Stimulated activated CD8-positive, alpha-beta memory T cell treated with anti-CD3 and anti-CD28 coated beads, Interleukin-7, amount 100 ng/mL, for 1 hour (primary cell): ENCODE measurements around the gene ACAA2.

ENCODE experiments used
- DNase-seq, 2 donors: peaks; one replicate each; pipeline ENCODE4 v3.0.0-alpha.2; 2020; ENCODE audit warnings: low read depth in 2 of 2

Gene ACAA2, protein sequence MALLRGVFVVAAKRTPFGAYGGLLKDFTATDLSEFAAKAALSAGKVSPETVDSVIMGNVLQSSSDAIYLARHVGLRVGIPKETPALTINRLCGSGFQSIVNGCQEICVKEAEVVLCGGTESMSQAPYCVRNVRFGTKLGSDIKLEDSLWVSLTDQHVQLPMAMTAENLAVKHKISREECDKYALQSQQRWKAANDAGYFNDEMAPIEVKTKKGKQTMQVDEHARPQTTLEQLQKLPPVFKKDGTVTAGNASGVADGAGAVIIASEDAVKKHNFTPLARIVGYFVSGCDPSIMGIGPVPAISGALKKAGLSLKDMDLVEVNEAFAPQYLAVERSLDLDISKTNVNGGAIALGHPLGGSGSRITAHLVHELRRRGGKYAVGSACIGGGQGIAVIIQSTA

GRCh38 chr18:49813319-49814146, at the start of gene ACAA2:
TSS of gene ACAA2 (minus strand) at chr18:49813533. CDS start at chr18:49813484, 49 bp downstream.
- DNase-seq = peak; percentile 68 to 71

DNA sequence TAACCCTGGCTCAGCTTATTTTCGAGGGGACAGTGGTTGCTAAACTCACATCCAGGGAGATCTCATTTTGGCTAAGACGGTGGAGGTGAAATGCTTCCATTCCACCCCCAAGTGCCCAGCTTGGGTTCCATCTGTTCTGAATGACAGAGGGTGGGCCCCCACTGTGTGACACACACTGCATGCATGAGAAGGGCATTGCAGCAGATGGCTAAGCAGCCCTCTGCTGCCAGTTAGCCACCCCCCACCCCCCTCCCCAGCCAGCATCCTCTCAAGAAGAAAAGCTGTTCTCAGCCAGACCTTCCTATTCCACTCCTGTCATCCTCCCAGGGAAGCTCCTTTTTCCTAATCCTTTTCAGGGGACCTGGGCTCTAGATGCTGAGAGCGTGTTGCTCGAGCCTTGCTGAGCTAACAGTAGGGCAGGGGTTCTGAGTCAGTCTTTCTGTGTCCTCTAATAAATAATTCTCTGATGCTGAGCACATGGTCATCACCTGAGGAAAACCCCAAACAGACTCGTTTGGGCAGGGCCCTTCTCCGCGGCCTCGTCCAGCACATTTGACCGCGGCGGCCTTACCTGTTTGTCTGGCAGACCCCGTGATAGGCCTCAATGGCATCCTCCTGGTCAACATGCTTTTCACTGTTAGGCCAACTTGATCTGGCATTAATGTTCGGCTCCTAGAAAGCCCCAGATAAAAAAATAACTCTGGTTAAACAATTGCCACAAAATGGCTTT, 49.5 kb upstream of the ACAA2 start:
- no peak for DNase-seq

GRCh38 chr18:49861659-49862058, 48.3 kb upstream of the ACAA2 start:
- no peak for DNase-seq

- DNase-seq = no peak
These were observed 46.4 kb upstream of the ACAA2 start for GRCh38 chr18:49859725-49860124.

GRCh38 chr18:49859021-49859359, 45.7 kb upstream of the ACAA2 start:
- DNase-seq = no peak

DNA sequence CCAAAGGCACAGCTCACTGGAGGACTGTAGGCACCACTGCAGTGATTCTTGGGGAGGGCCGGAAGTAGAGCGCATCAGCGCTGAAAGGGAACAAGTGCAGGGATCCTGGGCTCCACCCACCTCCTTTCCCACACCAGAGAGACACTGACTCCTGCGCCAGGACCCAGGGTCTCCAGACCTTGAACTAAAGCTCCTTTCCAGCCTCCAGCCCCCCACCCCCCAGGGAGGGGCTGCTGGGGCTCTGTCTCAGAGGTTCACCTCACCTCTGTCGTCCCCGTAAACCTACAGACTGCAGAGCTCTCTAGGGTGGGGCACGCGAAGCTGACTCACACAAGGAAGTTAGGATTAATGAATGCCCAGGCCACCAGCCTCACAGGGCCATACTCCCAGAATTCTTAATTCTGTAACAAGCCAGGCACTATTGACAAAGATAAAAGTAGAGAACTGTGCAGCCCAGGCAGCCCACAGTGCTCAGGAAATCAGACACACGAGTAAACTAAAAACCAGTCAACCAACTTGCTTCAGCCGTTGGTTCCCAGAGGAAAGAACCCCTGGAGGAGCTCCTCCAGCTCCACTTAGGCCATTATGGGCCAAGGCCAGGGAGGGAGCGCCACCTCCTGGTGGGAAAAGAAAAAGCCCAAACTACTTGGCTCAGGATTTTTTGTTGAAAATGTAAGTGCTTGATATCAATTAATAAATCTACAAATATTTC, 45.1 kb upstream of the ACAA2 start:
- DNase-seq = peak; percentile 5 to 32

GRCh38 chr18:49857708-49858107, 44.4 kb upstream of the ACAA2 start:
- no peak for DNase-seq

GRCh38 chr18:49856496-49856895, 43.2 kb upstream of the ACAA2 start:
- no peak for DNase-seq

DNA sequence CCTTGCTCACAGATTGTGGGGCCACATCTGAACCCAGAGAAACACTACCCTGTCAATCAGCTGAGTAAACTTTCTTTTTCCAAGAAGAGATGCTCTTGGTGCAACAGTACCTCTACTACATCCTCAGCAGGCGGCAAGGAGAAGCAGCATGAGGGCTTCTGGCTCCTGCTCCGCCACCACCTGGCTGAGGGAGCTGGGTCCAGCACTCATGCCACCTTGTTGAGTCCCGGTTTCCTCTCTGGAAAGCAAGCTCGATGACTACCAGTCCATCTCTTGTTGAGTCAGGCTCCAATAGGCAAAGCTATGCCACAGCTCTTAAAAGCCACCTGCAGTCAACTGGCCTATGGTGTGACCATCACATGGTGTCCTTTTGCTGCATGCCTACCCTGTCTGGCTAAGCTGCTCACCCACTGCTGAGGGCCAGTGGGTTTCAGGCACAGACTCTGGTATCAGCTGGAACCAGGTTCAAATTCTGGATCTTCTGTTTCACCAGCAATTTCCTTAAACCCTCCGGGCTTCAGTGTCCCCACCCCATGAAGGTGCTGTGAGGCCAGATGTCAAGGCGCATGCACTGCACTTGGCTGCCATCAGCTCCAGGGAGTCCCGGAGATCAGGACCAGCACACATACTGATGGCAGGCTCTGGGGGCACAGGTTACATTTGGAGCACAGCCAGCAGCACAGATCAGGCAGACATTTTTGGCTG, 42.5 kb upstream of the ACAA2 start:
- DNase-seq = no peak

- no peak for DNase-seq
These were observed 41.3 kb upstream of the ACAA2 start for GRCh38 chr18:49854681-49855080.

GRCh38 chr18:49853436-49853835, 40.1 kb upstream of the ACAA2 start:
- no peak for DNase-seq

GRCh38 chr18:49853011-49853410, 39.7 kb upstream of the ACAA2 start:
- no peak for DNase-seq

DNA sequence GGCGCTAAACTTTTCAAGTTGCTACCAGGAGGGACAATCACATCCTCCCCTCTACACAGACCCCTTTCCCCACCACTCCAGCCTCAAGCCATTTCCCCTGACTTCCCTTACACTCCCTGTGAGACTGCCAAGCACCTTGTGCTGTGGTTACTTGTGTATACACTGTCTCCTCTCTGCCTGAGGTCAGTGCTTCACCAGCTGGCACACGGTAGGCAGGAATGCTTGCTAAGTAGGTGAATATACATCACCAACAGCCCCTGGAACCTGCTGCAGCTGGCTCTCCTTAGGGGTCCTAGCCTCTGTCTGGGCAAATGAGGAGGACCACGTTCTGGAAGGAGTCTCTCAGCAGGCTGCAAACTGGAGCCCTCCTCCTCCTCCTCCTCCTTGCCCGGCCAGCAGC, 38.3 kb upstream of the ACAA2 start:
- DNase-seq = no peak

GRCh38 chr18:49850636-49851035, 37.3 kb upstream of the ACAA2 start:
- DNase-seq = no peak

DNA sequence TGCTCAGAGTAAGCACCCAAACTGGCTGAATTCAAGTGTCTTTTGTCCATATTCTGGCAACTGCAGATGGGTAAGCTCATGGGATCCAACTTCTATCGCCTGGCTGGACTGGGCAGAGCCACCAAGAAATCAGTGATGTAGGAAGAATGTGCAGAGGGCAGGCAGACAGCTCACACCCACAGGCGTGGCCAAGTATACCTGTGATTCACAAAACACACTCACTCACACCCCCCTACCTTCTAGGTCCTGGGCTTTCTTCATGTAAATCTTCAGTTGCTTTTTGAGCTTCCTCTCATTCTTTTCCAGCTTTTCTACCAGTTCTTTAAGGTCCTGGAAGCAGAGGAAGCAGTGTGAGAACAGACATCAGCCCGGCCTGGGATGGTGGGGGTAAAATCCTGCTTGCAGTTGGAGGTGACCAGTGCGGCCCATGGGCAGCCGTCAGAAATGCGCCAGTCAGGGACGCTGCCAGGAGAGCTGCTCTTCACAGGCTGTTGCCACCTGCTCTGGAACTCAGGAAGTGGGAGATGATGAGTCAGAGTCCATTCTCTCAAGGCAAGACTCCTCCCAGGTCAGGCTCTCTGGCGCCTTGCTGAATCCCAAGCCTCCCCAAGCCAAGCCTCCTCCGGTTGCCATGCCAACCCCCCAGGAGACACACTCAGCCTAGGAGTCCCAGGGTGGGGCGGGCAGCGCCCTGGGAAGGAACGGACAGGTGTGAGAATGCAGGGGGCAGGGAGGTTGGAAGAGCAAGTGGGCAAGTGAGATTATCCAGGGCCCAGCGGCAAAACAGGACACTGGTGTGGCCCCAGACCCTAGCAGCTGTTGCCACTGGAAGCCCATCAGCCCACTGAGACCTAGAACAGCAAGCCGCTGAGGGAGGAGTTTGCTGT, 36.2 kb upstream of the ACAA2 start:
- no peak for DNase-seq

GRCh38 chr18:49848115-49848514, 34.8 kb upstream of the ACAA2 start:
- no peak for DNase-seq

DNA sequence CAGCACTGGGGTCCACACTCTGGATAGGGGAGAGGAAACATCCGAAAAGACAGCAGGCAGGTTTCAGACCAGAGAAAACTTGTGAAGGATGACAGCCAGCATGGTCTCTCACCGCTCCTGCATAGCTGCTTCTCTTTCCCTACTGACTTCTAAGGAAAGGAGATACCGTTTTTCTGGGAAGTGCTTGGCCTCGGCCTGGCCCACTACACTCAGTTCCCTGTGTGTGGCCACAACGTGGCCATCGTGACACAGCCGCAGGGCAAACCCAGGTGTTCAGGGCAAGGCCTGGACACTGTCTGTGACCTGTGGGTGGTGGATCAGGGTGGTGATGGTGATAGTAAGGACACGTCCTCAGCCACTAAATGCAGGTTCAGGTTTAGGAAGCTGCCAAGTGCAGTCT, 34.2 kb upstream of the ACAA2 start:
- no peak for DNase-seq

DNA sequence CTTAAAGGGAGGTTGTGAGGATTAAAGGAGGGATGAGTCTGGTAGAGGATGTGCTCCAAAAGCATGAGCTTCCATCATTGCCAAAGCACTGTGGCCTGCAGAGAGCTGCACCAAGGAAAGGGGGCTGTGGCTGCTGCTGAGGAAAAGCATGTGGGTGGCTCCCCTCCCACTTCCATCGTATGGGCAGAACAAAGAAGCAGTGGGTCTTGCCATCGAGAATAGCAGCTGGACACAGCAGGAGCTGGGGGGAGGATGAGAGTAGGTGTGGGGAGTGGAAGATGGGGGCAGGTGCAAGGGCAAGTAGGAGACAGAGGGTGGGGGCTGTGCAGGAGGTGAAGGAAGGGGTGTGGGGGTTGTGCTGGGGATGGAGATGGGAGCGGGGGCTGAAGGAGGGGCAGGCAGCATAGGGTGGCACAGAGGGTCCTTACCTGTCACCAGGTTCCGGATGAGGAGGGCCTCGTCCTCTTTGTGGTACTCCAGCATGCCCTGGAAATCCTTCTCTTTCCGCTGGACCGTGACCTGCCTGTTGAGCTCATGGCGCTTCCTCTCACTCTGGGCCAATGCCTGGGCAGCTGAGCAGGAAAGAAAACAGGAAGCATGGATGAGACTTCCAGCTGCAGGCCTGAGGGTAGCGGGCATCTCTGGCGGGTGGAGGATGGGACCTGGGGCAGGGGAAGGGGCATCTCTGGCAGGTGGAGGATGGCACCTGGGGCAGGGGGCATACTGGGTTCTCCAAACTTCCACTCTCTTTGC, 33.6 kb upstream of the ACAA2 start:
- DNase-seq = no peak

GRCh38 chr18:49846361-49846662, 33.0 kb upstream of the ACAA2 start:
- DNase-seq = no peak
